HG03108 (cell line): Measurements from ENCODE around the gene MYADML2.
"Not testable (repeated sequence)": the region's sequence is repeated elsewhere in the genome, so short reads cannot be mapped to it uniquely, and the experiment has no call there.

Experiments used
- ATAC-seq: cut with Tn5 transposase; IDR thresholded peaks from one replicate; pipeline ENCODE4 v1.9.1; 2021; ENCODE audit warnings: moderate library complexity; ENCODE audit not compliant: unreplicated experiment

MYADML2 gene

GRCh38 chr17:81947189-81947588 lies at the start of gene MYADML2:
TSS of gene MYADML2 (minus strand) at chr17:81947233. CDS start at chr17:81941741, 5,492 bp downstream.
- ATAC-seq, result no peak

GRCh38 chr17:81996232-81996756 lies 49.3 kb upstream of the MYADML2 start:
- ATAC-seq, result no peak

GRCh38 chr17:81995463-81996231 lies 48.6 kb upstream of the MYADML2 start:
- ATAC-seq, result no peak

- ATAC-seq, result no peak
These were observed 47.8 kb upstream of the MYADML2 start for GRCh38 chr17:81994593-81995462.

GRCh38 chr17:81993729-81994592 lies 46.9 kb upstream of the MYADML2 start:
- ATAC-seq, result no peak

- no peak for ATAC-seq
These were observed 45.5 kb upstream of the MYADML2 start for GRCh38 chr17:81992306-81993102.

GRCh38 chr17:81991684-81992305 lies 44.8 kb upstream of the MYADML2 start:
- ATAC-seq, result no peak

GRCh38 chr17:81990836-81991683 lies 44.0 kb upstream of the MYADML2 start:
- ATAC-seq, result no peak

- ATAC-seq, result no peak
These were observed 40.2 kb upstream of the MYADML2 start for GRCh38 chr17:81987161-81987770.

- no peak for ATAC-seq
These were observed 39.6 kb upstream of the MYADML2 start for GRCh38 chr17:81986606-81987005.

- no peak for ATAC-seq
These were observed 37.9 kb upstream of the MYADML2 start for GRCh38 chr17:81984773-81985410.

- no peak for ATAC-seq
These were observed 36.8 kb upstream of the MYADML2 start for GRCh38 chr17:81983639-81984373.

- no peak for ATAC-seq
These were observed 36.1 kb upstream of the MYADML2 start for GRCh38 chr17:81983011-81983638.

GRCh38 chr17:81981511-81981910 lies 34.5 kb upstream of the MYADML2 start:
- ATAC-seq, result not testable (repeated sequence)

GRCh38 chr17:81980707-81981343 lies 33.8 kb upstream of the MYADML2 start:
- no peak for ATAC-seq

- no peak for ATAC-seq
These were observed 33.1 kb upstream of the MYADML2 start for GRCh38 chr17:81980122-81980521.
